Fibroblast of mammary gland (primary cell): ENCODE measurements around the gene SVIL.
"Not testable (repeated sequence)": the region's sequence is repeated elsewhere in the genome, so short reads cannot be mapped to it uniquely, and the experiment has no call there.

Source experiments
- DNase-seq: peaks from one replicate; pipeline ENCODE4 v3.0.0-alpha.2; 2010; ENCODE audit warnings: low read depth
- H3K4me3 ChIP-seq: 2 replicates; pipeline ENCODE4 v1.5.1; 2011; ENCODE audit warnings: low read depth, mild to moderate bottlenecking, low read length, moderate library complexity; ENCODE audit not compliant: control insufficient read depth
- CTCF ChIP-seq: conservative IDR thresholded peaks from 2 replicates; pipeline ENCODE4 v1.5.1; 2011; ENCODE audit warnings: low read depth, low read length, inconsistent platforms; ENCODE audit not compliant: control insufficient read depth, insufficient read depth

The SVIL gene

GRCh38 chr10:29576681-29577080, 58.1 kb downstream of the SVIL start:
- no peak for DNase-seq
- no peak for TF ChIP-seq CTCF

GRCh38 chr10:29575098-29575455, 59.7 kb downstream of the SVIL start:
- DNase-seq: no peak
- TF ChIP-seq CTCF: no peak

More at GRCh38 chr10:29576681-29577080, 58.1 kb downstream of the SVIL start:
- no peak overlapping the region for H3K4me3 ChIP-seq

GRCh38 chr10:29574212-29575097, 60.3 kb downstream of the SVIL start:
- not testable (repeated sequence) for H3K4me3 ChIP-seq, DNase-seq

More at GRCh38 chr10:29575098-29575455, 59.7 kb downstream of the SVIL start:
- no peak overlapping the region for H3K4me3 ChIP-seq

- not testable (repeated sequence) for DNase-seq
Observed at GRCh38 chr10:29570248-29570647, 64.5 kb downstream of the SVIL start.

GRCh38 chr10:29569795-29570194, 65.0 kb downstream of the SVIL start:
- no peak for TF ChIP-seq CTCF
- DNase-seq: peak; percentile 31
- H3K4me3 ChIP-seq: no peak overlapping the region

More at GRCh38 chr10:29570248-29570647, 64.5 kb downstream of the SVIL start:
- H3K4me3 ChIP-seq: not testable (repeated sequence)

- DNase-seq: no peak
- no peak overlapping the region for H3K4me3 ChIP-seq
- no peak for TF ChIP-seq CTCF
Observed at GRCh38 chr10:29567003-29567402, 67.8 kb downstream of the SVIL start.

GRCh38 chr10:29566209-29566608, 68.6 kb downstream of the SVIL start:
- DNase-seq, H3K4me3 ChIP-seq: not testable (repeated sequence)

GRCh38 chr10:29563420-29564035, 71.2 kb downstream of the SVIL start:
- TF ChIP-seq CTCF: no peak
- DNase-seq: no peak
- no peak overlapping the region for H3K4me3 ChIP-seq

GRCh38 chr10:29563006-29563405, 71.8 kb downstream of the SVIL start:
- not testable (repeated sequence) for H3K4me3 ChIP-seq, DNase-seq
